A549 treated with Hydrocortisone at 1 μM for 4 hours (cell line): ENCODE results near the gene FBXO34. TPM values are rescaled to one million over a fixed set of nuclear protein-coding genes. Genes with fewer than 3 reads are reported as not detected.

Experiments
- total RNA-seq: library from RNA; stranded (reverse); fragments of 200-300 nt; extraction: Qiagen RNA extraction; gene quantifications from 5 replicates; pipeline ENCODE4 v1.2.3, GENCODE V29; 2022

FBXO34 gene
- total RNA-seq: 12.2 to 18.9 TPM (median 14.2 TPM) in 5 replicates

GRCh38 chr14:55270832-55271571 lies at the start of gene FBXO34:
Gene FBXO34 (plus strand): TSS chr14:55271421. CDS start chr14:55350391, 78,970 bp downstream.

Other genes starting within 250 kb of the FBXO34 start
- 9.4 to 13.7 TPM (median 10.6 TPM) in 5 replicates for gene WDHD1, start 244.3 kb upstream of the FBXO34 start, total RNA-seq
- gene SOCS4, start 244.2 kb upstream of the FBXO34 start, total RNA-seq: 7.6 to 13.1 TPM (median 8.7 TPM) in 5 replicates
- 91.3 to 108 TPM (median 103 TPM) in 5 replicates for gene MAPK1IP1L, start 219.8 kb upstream of the FBXO34 start, total RNA-seq
- gene LGALS3, start 142.2 kb upstream of the FBXO34 start, total RNA-seq: 156 to 177 TPM (median 161 TPM) in 5 replicates
- gene DLGAP5, start 79.8 kb upstream of the FBXO34 start, total RNA-seq: 24.4 to 41.4 TPM (median 29.0 TPM) in 5 replicates
- gene ATG14, start 140.4 kb downstream of the FBXO34 start, total RNA-seq: 4.5 to 6.5 TPM (median 5.4 TPM) in 5 replicates
- gene TBPL2, start 169.2 kb downstream of the FBXO34 start, total RNA-seq: not detected in 5 replicates